Stimulated activated CD4-positive, alpha-beta T cell treated with anti-CD3 and anti-CD28 coated beads, Interleukin-15, amount 100 ng/mL, for 1 hour (primary cell): ENCODE data around the gene HMX1.

Source experiments
- DNase-seq, 2 donors: peaks; one replicate each; pipeline ENCODE4 v3.0.0-alpha.2; 2020; ENCODE audit warnings: low read depth in 1 of 2, low spot score in 1 of 2

Gene HMX1

GRCh38 chr4:8871417-8872401 lies at the start of gene HMX1:
Gene HMX1 (minus strand): TSS chr4:8871839. CDS start chr4:8871614, 225 bp downstream.
- no peak for DNase-seq

GRCh38 chr4:8920969-8921368 lies 49.3 kb upstream of the HMX1 start:
- DNase-seq = no peak

- DNase-seq = no peak
These were observed 48.8 kb upstream of the HMX1 start for GRCh38 chr4:8920289-8920965.

- no peak for DNase-seq
These were observed 48.1 kb upstream of the HMX1 start for GRCh38 chr4:8919651-8920288.

GRCh38 chr4:8917868-8918783 lies 46.5 kb upstream of the HMX1 start:
- DNase-seq = peak; percentile 21 to 54

- no peak for DNase-seq
These were observed 45.7 kb upstream of the HMX1 start for GRCh38 chr4:8917321-8917811.

- DNase-seq = no peak
These were observed 45.3 kb upstream of the HMX1 start for GRCh38 chr4:8916906-8917305.

- no peak for DNase-seq
These were observed 44.8 kb upstream of the HMX1 start for GRCh38 chr4:8916351-8916885.

GRCh38 chr4:8915201-8916200 lies 43.9 kb upstream of the HMX1 start:
- no peak for DNase-seq

GRCh38 chr4:8914461-8915171 lies 43.0 kb upstream of the HMX1 start:
- DNase-seq = no peak

GRCh38 chr4:8913858-8914460 lies 42.3 kb upstream of the HMX1 start:
- DNase-seq = no peak

- DNase-seq = no peak
These were observed 41.6 kb upstream of the HMX1 start for GRCh38 chr4:8913121-8913857.

GRCh38 chr4:8912506-8912905 lies 40.9 kb upstream of the HMX1 start:
- no peak for DNase-seq

- DNase-seq = no peak
These were observed 40.4 kb upstream of the HMX1 start for GRCh38 chr4:8912089-8912455.

- DNase-seq = no peak
These were observed 39.9 kb upstream of the HMX1 start for GRCh38 chr4:8911316-8912088.

- DNase-seq = no peak
These were observed 39.2 kb upstream of the HMX1 start for GRCh38 chr4:8910822-8911315.
